CD4-positive, alpha-beta T cell (primary cell): ENCODE measurements around the gene LGALS3BP. TPM values are rescaled to one million over a fixed set of nuclear protein-coding genes. Genes with fewer than 3 reads are reported as not detected.
A peak's percentile ranks its signal among the peaks of the same experiment; 100 is the strongest.

ENCODE experiments used
- ATAC-seq: fragments of 200-7000 bp; cut with Tn5 transposase; one replicate; pipeline ENCODE4 v1.10.0; 2022; ENCODE audit warnings: mild to moderate bottlenecking; ENCODE audit not compliant: poor library complexity
- CTCF ChIA-PET: fragments of 350-600 bp; sonication (Branson Sonifier 250); formaldehyde crosslinking; loops from one replicate; lab custom pipeline; 2021; ENCODE audit warnings: antibody characterized with exemption, inconsistent platforms; lab: Charles Lee
- POLR2A ChIA-PET: fragments of 350-600 bp; sonication (Branson Sonifier 250); formaldehyde crosslinking; loops from one replicate; lab custom pipeline; 2021; ENCODE audit warnings: antibody characterized with exemption, inconsistent platforms; lab: Charles Lee
- DNase-seq, 14 experiments: peaks; one replicate each; pipeline ENCODE4 v3.0.0-alpha.2; 2013 to 2020; ENCODE audit warnings: mixed read lengths in 2 of 14
- H3K27ac ChIP-seq, 2 donors: one replicate each; pipeline versions ENCODE4 v1.5.1 to v1.7.0; 2013; ENCODE audit warnings: low read length in 2 of 2, low read depth in 1 of 2, mild to moderate bottlenecking in 1 of 2
- H3K27me3 ChIP-seq, 2 experiments: 1 replicate in 1 of 2; 2 replicates in 1 of 2; pipeline versions ENCODE4 v1.6.1 to v1.7.0; 2013; ENCODE audit warnings: low read length in 2 of 2, control low read depth in 1 of 2, mild to moderate bottlenecking in 1 of 2, moderate library complexity in 1 of 2; ENCODE audit not compliant: insufficient read depth in 2 of 2, control insufficient read depth in 1 of 2
- H3K36me3 ChIP-seq: one replicate; pipeline ENCODE4 v1.6.1; 2013; ENCODE audit warnings: low read length, control low read depth; ENCODE audit not compliant: insufficient read depth
- H3K4me1 ChIP-seq: one replicate; pipeline ENCODE4 v1.6.1; 2013; ENCODE audit warnings: low read length, control low read depth; ENCODE audit not compliant: insufficient read depth
- H3K4me3 ChIP-seq: one replicate; pipeline ENCODE4 v1.5.1; 2013; ENCODE audit warnings: mild to moderate bottlenecking, low read length, moderate library complexity
- H3K9me3 ChIP-seq, 2 experiments: 1 replicate in 1 of 2; 2 replicates in 1 of 2; pipeline versions ENCODE4 v1.6.1 to v1.7.0; 2013; ENCODE audit warnings: low read length in 2 of 2, mild to moderate bottlenecking in 2 of 2, control low read depth in 1 of 2, moderate library complexity in 1 of 2; ENCODE audit not compliant: control insufficient read depth in 1 of 2, insufficient read depth in 1 of 2
- H3K27ac Mint-ChIP-seq: one replicate; pipeline ENCODE4 v1.8.0; 2020; ENCODE audit warnings: mixed read lengths
- H3K27me3 Mint-ChIP-seq: one replicate; pipeline ENCODE4 v1.8.0; 2021; ENCODE audit warnings: mixed read lengths
- H3K36me3 Mint-ChIP-seq: one replicate; pipeline ENCODE4 v1.8.0; 2021; ENCODE audit warnings: low read depth, mixed read lengths
- H3K4me1 Mint-ChIP-seq: one replicate; pipeline ENCODE4 v1.8.0; 2021; ENCODE audit warnings: low read depth, mixed read lengths
- H3K4me3 Mint-ChIP-seq: one replicate; pipeline ENCODE4 v1.8.0; 2020; ENCODE audit warnings: mild to moderate bottlenecking, mixed read lengths
- H3K9me3 Mint-ChIP-seq: one replicate; pipeline ENCODE4 v1.8.0; 2020; ENCODE audit warnings: mixed read lengths
- intact Hi-C, 2 experiments: fragments of 100-400 bp; cut with DNase I in 1 of 2; cut with micrococcal nuclease in 1 of 2; formaldehyde crosslinking; loops; one replicate each; pipeline versions ENCODE4 v1.15.1 to v1.9.0; 2023 to 2025; cut with DNase I, micrococcal nuclease
- total RNA-seq, 174 experiments: library from RNA in 2 of 174; stranded (reverse) in 2 of 174; gene quantifications; one replicate each; pipeline ENCODE4 v1.2.3 and lab custom pipeline; 2021 to 2026
- TF ChIP-seq, protein P1 (sequence below): fragments of 200-600 bp; IDR thresholded peaks from one replicate; pipeline ENCODE4 v1.8.0; 2022; ENCODE audit warnings: antibody characterized with exemption, mild to moderate bottlenecking

Gene LGALS3BP
- total RNA-seq, 2 experiments from 2014 or later, result 38.8 to 41.0 TPM

DNA sequence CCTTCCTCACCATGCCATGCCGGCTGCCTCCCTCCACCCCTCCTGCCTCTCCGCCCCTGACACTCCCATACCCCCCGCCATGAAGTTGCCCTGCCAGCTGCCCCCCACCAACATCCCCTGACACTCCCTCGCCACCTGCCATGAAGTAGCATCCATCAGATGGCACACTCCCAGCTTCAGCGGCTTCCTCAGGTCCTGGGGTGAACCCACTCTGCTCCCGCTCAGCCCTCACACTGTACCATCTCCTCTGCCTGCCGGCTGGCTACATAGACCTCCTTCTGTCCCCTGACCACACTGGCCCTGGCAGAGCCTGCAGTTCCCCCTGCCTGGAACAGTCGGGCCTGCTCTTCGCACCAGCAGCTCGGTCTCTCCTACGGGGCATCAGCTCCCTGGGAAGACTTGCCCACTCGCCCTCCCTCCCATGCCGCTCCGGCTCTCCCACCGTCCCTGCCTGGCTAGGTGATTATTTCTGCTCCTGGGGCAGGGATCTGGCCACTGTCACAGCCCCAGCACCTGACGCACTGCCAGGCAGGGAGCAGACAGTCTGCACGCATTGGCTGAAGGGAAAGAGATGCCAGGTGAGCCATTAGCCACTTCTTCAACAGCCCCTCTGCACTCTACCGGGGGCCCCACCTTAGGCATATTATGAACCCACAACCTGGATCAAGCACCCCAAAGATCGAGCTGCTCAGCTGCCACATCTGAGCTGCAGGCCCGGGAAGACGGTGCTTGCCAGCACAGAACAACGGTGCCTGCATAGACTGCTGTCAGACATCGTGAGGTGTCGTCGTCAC lies 20.9 kb upstream of the LGALS3BP start:
- Mint-ChIP-seq H3K27me3 (no peaks in the 10 kb centered on the region), H3K4me3 (no peak overlapping the region), H3K36me3 (peaks cover 51% of the 10 kb centered on the region), H3K4me1 (peaks cover 22% of the 10 kb centered on the region), H3K27ac (no peak overlapping the region), H3K9me3 (no peaks in the 10 kb centered on the region)
- CTCF ChIA-PET, result no interaction called here
- ATAC-seq (no peak), DNase-seq (no peak)
- TF ChIP-seq, protein P1, sequence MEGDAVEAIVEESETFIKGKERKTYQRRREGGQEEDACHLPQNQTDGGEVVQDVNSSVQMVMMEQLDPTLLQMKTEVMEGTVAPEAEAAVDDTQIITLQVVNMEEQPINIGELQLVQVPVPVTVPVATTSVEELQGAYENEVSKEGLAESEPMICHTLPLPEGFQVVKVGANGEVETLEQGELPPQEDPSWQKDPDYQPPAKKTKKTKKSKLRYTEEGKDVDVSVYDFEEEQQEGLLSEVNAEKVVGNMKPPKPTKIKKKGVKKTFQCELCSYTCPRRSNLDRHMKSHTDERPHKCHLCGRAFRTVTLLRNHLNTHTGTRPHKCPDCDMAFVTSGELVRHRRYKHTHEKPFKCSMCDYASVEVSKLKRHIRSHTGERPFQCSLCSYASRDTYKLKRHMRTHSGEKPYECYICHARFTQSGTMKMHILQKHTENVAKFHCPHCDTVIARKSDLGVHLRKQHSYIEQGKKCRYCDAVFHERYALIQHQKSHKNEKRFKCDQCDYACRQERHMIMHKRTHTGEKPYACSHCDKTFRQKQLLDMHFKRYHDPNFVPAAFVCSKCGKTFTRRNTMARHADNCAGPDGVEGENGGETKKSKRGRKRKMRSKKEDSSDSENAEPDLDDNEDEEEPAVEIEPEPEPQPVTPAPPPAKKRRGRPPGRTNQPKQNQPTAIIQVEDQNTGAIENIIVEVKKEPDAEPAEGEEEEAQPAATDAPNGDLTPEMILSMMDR, result no peak
- Histone ChIP-seq H3K4me1 (peaks cover 9% of the 10 kb centered on the region), H3K9me3 (no peaks in the 10 kb centered on the region), H3K27me3 (no peaks in the 10 kb centered on the region), H3K27ac (peak overlapping the region in 1 of 2 donors; percentile 13), H3K36me3 (peaks cover 58% of the 10 kb centered on the region), H3K4me3 (no peak overlapping the region)
- POLR2A ChIA-PET, result interaction anchor here (0.8 kb wide), 1 partner anchor 264 kb away, joined by 3 read pairs; no protein-coding TSS in a partner anchor
- intact Hi-C loops, result no loop called here

GRCh38 chr17:78999947-79000395 lies 20.2 kb upstream of the LGALS3BP start:
- TF ChIP-seq, protein P1, result no peak
- H3K27me3 ChIP-seq, result no peaks in the 10 kb centered on the region
- Mint-ChIP-seq H3K27ac (no peak overlapping the region), H3K4me1 (peaks cover 17% of the 10 kb centered on the region), H3K27me3 (no peaks in the 10 kb centered on the region), H3K4me3 (no peak overlapping the region), H3K9me3 (no peaks in the 10 kb centered on the region), H3K36me3 (peaks cover 57% of the 10 kb centered on the region)
- ChIA-PET POLR2A (interaction anchor here (0.8 kb wide), 1 partner anchor 263 kb away, joined by 3 read pairs; no protein-coding TSS in a partner anchor), CTCF (no interaction called here)
- no peaks in the 10 kb centered on the region for H3K9me3 ChIP-seq
- no peak for ATAC-seq
- peaks cover 62% of the 10 kb centered on the region for H3K36me3 ChIP-seq
- H3K27ac ChIP-seq, result peak overlapping the region in 1 of 2 donors; percentile 13
- H3K4me1 ChIP-seq, result peaks cover 3% of the 10 kb centered on the region
- H3K4me3 ChIP-seq, result no peak overlapping the region
- intact Hi-C loops, result no loop called here
- DNase-seq, result no peak

GRCh38 chr17:78999056-78999768 lies 19.5 kb upstream of the LGALS3BP start:
- POLR2A ChIA-PET, result no interaction called here
- Mint-ChIP-seq H3K27ac (no peak overlapping the region), H3K4me1 (peaks cover 17% of the 10 kb centered on the region), H3K4me3 (no peak overlapping the region), H3K9me3 (no peaks in the 10 kb centered on the region), H3K36me3 (peaks cover 62% of the 10 kb centered on the region), H3K27me3 (no peaks in the 10 kb centered on the region)
- Histone ChIP-seq H3K27me3 (no peaks in the 10 kb centered on the region), H3K4me1 (peaks cover 2% of the 10 kb centered on the region), H3K4me3 (no peak overlapping the region), H3K9me3 (no peaks in the 10 kb centered on the region), H3K36me3 (peaks cover 67% of the 10 kb centered on the region), H3K27ac (no peak overlapping the region)
- TF ChIP-seq, protein P1, result no peak
- CTCF ChIA-PET, result no interaction called here
- intact Hi-C loops, result no loop called here
- ATAC-seq (no peak), DNase-seq (no peak)
